Measurements from ENCODE around the gene IL20.

DNA sequence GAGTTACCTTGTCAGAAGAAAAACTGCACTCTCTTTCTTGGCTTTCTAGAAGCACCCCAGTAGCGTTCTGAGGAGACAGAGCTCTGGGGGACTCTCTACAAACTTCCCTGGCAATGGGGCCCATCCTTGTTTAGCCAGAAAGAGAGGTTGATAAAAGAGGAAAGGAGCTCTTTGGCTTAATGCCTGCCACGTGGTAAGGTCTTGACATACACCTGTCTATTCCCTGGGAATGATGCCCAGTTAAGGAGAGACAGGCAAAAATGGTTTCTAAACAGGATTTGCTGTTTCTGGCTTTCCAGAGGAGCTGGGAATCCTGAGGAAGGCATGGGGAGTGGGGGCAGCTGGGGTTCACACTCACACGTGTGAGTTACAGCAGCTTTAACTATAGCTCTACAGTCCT lies 30.2 kb upstream of the IL20 start:
- TF ChIP-seq, protein P1, sequence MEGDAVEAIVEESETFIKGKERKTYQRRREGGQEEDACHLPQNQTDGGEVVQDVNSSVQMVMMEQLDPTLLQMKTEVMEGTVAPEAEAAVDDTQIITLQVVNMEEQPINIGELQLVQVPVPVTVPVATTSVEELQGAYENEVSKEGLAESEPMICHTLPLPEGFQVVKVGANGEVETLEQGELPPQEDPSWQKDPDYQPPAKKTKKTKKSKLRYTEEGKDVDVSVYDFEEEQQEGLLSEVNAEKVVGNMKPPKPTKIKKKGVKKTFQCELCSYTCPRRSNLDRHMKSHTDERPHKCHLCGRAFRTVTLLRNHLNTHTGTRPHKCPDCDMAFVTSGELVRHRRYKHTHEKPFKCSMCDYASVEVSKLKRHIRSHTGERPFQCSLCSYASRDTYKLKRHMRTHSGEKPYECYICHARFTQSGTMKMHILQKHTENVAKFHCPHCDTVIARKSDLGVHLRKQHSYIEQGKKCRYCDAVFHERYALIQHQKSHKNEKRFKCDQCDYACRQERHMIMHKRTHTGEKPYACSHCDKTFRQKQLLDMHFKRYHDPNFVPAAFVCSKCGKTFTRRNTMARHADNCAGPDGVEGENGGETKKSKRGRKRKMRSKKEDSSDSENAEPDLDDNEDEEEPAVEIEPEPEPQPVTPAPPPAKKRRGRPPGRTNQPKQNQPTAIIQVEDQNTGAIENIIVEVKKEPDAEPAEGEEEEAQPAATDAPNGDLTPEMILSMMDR (IDR thresholded peaks at IDR 0.05; ENCODE audit: poor library complexity, severe bottlenecking), result no peak
- no peak for TF ChIP-seq EZH2 (IDR thresholded peaks at IDR 0.05; ENCODE audit: borderline replicate concordance, insufficient read depth, low read length, poor library complexity, severe bottlenecking)
